Subcutaneous adipose tissue (tissue), 4 donors: ENCODE results near the gene VAMP5. TPM values are rescaled to one million over a fixed set of nuclear protein-coding genes. Genes with fewer than 3 reads are reported as not detected.

Source experiments
- CTCF ChIP-seq: fragments of 450-650 bp; IDR thresholded peaks from one replicate; pipeline ENCODE4 v1.5.1; 2016; ENCODE audit warnings: low read depth, mild to moderate bottlenecking, control low read depth, antibody characterized with exemption, moderate library complexity
- total RNA-seq, 4 donors: library from RNA; depleted of rRNA; stranded (reverse); fragments of >200 nt; gene quantifications; one replicate each; pipeline ENCODE4 v1.1.0, GENCODE V29; 2016

The VAMP5 gene
- total RNA-seq, 4 donors from 2014 or later: 57.7 to 132 (median 67.7) TPM

DNA sequence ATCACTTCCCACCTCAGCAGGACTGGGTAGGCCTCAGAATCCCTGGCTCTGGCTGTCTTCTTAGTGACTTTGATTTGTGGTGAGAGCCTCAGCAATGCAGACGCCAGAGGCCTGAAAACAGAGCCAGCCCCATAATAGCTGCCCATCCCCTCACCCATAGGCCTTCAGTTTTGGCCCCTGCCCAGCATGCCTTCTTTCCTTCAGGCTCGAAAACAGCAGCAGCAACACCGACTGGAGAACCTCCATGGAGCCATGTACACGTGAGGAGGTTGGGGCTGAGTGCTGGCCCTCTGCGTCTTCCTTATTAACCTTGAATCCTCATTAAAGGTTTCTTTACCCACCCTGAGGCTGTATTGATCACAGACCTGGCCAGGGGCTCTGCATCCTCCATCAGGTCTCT is 13.0 kb downstream of the VAMP5 start:
- no peak for TF ChIP-seq CTCF

DNA sequence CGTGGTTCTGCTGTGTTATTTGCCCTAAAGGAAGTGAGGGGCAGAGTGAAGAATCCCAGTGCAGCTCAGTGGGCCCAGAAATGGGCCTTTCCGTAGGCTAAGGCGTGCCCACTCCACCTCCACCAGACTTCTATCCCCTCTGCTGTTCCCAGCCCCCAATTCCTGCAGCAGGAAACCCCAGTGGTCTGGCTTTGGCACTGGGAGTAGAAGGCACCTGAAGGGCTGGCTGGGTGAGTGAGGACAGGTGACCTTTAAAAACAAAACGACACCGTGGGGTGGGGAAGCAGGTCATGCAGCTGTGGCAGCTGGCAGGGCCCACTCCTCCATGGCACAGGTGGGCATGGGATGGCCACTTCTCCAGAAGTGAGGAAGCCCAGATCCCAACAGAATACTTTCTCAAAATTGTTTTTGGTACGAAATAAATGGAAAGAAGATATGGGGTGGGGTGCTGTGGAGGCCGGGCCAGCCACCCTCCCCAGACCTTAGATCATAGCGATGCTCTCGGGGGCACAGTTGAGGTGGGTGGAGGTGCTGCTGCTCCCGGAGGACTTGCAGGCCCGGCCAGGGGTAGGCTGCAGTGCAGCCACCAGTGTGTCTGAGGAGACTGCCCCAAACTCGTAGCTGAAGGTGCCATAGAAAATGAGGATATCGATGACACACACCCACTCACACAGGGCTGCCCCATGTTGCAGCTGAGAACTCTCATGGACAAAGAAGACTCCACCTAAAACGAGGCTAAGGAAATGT is 14.5 kb downstream of the VAMP5 start:
- TF ChIP-seq CTCF: no peak

GRCh38 chr2:85599468-85600234 is 15.4 kb downstream of the VAMP5 start:
- no peak for TF ChIP-seq CTCF

DNA sequence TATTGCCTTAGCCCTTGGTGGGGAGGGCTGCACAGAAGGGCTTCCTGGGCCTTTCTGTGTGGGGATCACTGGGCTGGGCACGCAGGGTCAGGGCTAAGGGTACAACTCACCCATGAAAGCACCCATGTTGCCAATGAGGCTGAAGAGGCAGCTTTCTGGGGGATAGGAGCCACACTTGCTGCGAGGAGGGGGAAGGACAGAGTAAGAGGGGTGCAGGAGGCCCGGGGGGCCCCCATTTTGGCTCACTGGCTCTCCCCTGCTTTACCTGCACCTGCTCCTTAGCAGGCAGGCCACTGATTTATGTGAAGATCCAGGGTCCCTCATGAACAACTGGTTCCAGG is 16.0 kb downstream of the VAMP5 start:
- no peak for TF ChIP-seq CTCF

- TF ChIP-seq CTCF: no peak
These were observed 16.9 kb downstream of the VAMP5 start for GRCh38 chr2:85600951-85601770.

DNA sequence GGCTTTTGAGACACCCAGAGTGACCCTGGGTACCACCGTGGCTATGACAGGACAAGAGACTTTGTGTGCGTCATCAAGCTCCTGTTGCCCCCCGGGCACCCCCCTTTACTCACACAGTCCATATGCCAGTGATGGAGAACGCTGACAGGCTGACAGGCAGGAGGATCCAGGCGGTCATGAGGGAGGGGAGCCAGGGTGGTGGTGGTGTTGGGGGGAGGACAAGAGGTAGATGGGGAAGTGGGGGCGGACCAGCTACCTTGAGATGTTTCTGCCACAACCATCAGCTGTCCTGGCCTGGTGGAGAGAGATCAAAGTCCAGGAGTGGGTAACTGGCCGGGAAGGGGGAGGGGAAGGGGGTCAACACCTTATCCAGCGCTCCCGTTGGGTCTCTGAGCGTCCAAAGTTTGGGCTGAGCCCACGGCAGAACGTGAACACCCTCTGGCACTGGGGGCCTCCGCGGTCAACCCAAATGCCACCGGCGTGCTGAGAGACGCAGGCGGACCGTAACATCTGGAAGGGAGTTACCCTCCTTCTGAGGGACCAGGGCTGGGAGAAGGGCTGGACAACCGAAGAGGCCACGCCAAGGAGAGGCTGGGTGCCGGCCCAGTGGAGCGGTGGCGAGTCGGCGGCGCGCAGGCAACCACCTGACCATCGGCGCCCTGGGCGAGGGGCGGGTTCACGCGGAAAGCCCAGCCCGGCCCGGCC is 17.7 kb downstream of the VAMP5 start:
- TF ChIP-seq CTCF: no peak
